ENCODE results near the gene TP53RK.

- TF ChIP-seq ARNTL (CRISPR knock-in tag; IDR thresholded peaks at IDR 0.05; ENCODE audit: borderline replicate concordance, low read depth) (no peak), PATZ1 (CRISPR knock-in tag; IDR thresholded peaks at IDR 0.05; ENCODE audit: borderline replicate concordance) (no peak), POU6F1 (CRISPR knock-in tag; IDR thresholded peaks at IDR 0.05; ENCODE audit: borderline replicate concordance, low read depth) (no peak), RARB (CRISPR knock-in tag; IDR thresholded peaks at IDR 0.05) (no peak)
These were observed 27.6 kb downstream of the TP53RK start for GRCh38 chr20:46661659-46662058.
